Left lung (tissue), 10 donors: ENCODE results near the gene CACNG7. TPM values are rescaled to one million over a fixed set of nuclear protein-coding genes. Genes with fewer than 3 reads are reported as not detected.

Experiments
- ATAC-seq: fragments of 200-7000 bp; cut with Tn5 transposase; one replicate; pipeline ENCODE4 v1.9.1; 2020; ENCODE audit warnings: moderate library complexity
- DNase-seq, 4 donors: peaks; one replicate each; pipeline ENCODE4 v3.0.0-alpha.2; 2013 to 2020
- H3K27ac ChIP-seq, 2 donors: fragments of 200-600 bp; sonication (generic) in 1 of 2; one replicate each; pipeline versions ENCODE4 v1.5.0 to v1.8.0; 2020 to 2021
- H3K27me3 ChIP-seq, 2 donors: fragments of 200-600 bp; sonication (generic) in 1 of 2; one replicate each; pipeline versions ENCODE4 v1.5.0 to v1.8.0; 2020 to 2021
- H3K36me3 ChIP-seq, 2 donors: fragments of 200-600 bp; sonication (generic) in 1 of 2; one replicate each; pipeline versions ENCODE4 v1.5.0 to v1.8.0; 2020 to 2021
- H3K4me1 ChIP-seq, 2 donors: fragments of 200-600 bp; one replicate each; pipeline ENCODE4 v1.8.0; 2021
- H3K4me3 ChIP-seq, 2 donors: fragments of 200-600 bp; sonication (generic) in 1 of 2; one replicate each; pipeline versions ENCODE4 v1.5.0 to v1.8.0; 2020 to 2021; ENCODE audit warnings: mild to moderate bottlenecking in 1 of 2
- H3K9me3 ChIP-seq, 2 donors: fragments of 200-600 bp; sonication (generic) in 1 of 2; one replicate each; pipeline versions ENCODE4 v1.5.0 to v1.8.0; 2020 to 2021
- intact Hi-C, 2 donors: fragments of 100-400 bp; cut with DNase I; formaldehyde crosslinking; loops; one replicate each; pipeline versions ENCODE4 v1.11.2 to v1.14.2; 2022
- polyA plus RNA-seq, 6 donors: library from polyadenylated mRNA; unstranded; fragments of 120-200 nt; gene quantifications; one replicate each; pipeline ENCODE4 v1.2.1, GENCODE V29; 2013; ENCODE audit not compliant: insufficient read length in 6 of 6
- total RNA-seq, 2 donors: library from RNA; stranded (reverse); fragmentation: NEBNext Ultra II Directional; extraction: Animal tissue kit (Norgen Biotek cat#: 25700); gene quantifications; one replicate each; pipeline ENCODE4 v1.2.1, GENCODE V29; 2021
- TF ChIP-seq, protein P1 (sequence below), 2 donors: fragments of 200-600 bp; sonication (generic) in 1 of 2; IDR thresholded peaks; one replicate each; pipeline versions ENCODE4 v1.5.0 to v1.8.0; 2021; ENCODE audit warnings: antibody characterized with exemption in 2 of 2
- donor health status: DM: no; HTN: yes; CAD: no.
- donor health status: DM: no; HTN: no; CAD: no.

The CACNG7 gene
- total and polyA plus RNA-seq, 8 donors: 0.06 TPM; not detected in 7

DNA sequence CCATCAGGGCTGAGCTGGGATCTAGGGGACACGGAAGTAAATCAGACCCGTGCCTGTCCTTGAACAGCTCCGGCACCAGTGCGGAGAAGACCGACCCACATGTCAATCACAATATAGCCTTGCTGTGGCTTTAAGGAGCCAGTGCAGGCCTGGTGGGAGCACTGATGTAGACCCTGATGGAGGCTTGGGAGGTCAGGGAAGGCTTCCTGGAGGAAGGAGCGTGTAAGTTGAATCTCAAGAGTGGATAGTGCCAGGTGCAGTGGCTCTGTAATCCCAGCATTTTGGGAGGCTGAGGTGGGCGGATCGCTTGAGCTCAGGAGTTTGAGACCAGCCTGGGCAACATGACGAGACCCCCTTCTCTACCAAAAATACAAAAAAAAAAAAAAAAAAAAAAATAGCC is 42.9 kb downstream of the CACNG7 start:
- TF ChIP-seq, protein P1, sequence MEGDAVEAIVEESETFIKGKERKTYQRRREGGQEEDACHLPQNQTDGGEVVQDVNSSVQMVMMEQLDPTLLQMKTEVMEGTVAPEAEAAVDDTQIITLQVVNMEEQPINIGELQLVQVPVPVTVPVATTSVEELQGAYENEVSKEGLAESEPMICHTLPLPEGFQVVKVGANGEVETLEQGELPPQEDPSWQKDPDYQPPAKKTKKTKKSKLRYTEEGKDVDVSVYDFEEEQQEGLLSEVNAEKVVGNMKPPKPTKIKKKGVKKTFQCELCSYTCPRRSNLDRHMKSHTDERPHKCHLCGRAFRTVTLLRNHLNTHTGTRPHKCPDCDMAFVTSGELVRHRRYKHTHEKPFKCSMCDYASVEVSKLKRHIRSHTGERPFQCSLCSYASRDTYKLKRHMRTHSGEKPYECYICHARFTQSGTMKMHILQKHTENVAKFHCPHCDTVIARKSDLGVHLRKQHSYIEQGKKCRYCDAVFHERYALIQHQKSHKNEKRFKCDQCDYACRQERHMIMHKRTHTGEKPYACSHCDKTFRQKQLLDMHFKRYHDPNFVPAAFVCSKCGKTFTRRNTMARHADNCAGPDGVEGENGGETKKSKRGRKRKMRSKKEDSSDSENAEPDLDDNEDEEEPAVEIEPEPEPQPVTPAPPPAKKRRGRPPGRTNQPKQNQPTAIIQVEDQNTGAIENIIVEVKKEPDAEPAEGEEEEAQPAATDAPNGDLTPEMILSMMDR (IDR thresholded peaks at IDR 0.05): no peak
- Histone ChIP-seq H3K4me1 (no peaks in the 10 kb centered on the region), H3K9me3 (peaks cover 0 to 3% of the 10 kb centered on the region in 2 donors), H3K27me3 (peaks cover under 1 to 95% of the 10 kb centered on the region in 2 donors), H3K36me3 (no peaks in the 10 kb centered on the region), H3K4me3 (no peak overlapping the region), H3K27ac (no peak overlapping the region)
- ATAC-seq (no peak), DNase-seq (no peak)
- intact Hi-C loops: no loop called here

- H3K36me3 ChIP-seq: no peaks in the 10 kb centered on the region
- ATAC-seq: no peak
- peaks cover 0 to 3% of the 10 kb centered on the region in 2 donors for H3K9me3 ChIP-seq
- H3K4me3 ChIP-seq: no peak overlapping the region
- H3K27ac ChIP-seq: no peak overlapping the region
- no peak for DNase-seq
- H3K27me3 ChIP-seq: peaks cover 14 to 96% of the 10 kb centered on the region in 2 donors
- intact Hi-C loops: no loop called here
- no peaks in the 10 kb centered on the region for H3K4me1 ChIP-seq
- TF ChIP-seq, protein P1 (IDR thresholded peaks at IDR 0.05): no peak
Observed at GRCh38 chr19:53953383-53953782, 44.3 kb downstream of the CACNG7 start.

DNA sequence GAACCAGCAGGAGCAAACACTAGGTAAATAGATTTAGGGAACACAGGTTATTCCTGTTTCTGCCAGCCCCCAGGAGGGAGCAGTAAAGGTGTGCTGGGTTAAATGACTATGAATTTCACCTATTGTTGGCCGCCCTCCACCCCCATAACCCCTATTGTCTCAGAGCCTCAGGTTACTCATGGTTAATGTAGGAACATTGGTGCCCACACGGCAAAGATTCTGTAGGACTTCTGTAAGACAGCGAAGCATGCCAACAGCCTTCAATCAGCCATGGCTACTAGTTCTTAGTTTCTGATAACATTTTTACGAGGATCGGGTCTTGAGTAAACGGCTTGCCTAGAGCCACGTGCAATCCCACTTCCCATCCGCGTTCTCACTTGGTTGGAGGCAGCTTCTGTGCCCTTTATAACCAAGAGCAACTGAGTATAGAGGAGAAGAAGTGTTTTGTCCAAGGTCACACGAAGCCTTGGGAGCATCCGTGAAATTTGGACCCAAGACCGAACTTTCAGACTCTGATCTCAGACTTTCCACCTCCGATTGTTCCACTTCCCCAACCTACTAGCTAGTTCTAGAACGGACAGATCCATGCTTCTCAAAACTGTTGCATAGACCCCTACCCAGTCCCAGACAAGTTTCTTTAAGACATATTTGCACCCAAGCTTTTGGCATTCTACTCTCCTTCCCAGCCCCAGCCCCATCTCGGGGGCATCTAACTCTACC is 48.5 kb downstream of the CACNG7 start:
- H3K4me1 ChIP-seq: no peaks in the 10 kb centered on the region
- no peak overlapping the region for H3K27ac ChIP-seq
- H3K9me3 ChIP-seq: peaks cover 0 to 3% of the 10 kb centered on the region in 2 donors
- no peak for DNase-seq
- ATAC-seq: no peak
- TF ChIP-seq, protein P1 (IDR thresholded peaks at IDR 0.05): no peak
- no peak overlapping the region for H3K4me3 ChIP-seq
- H3K27me3 ChIP-seq: peaks cover 39 to 97% of the 10 kb centered on the region in 2 donors
- intact Hi-C loops: no loop called here
- no peaks in the 10 kb centered on the region for H3K36me3 ChIP-seq

GRCh38 chr19:53958168-53958571 is 49.1 kb downstream of the CACNG7 start:
- DNase-seq (no peak), ATAC-seq (no peak)
- peaks cover 45 to 97% of the 10 kb centered on the region in 2 donors for H3K27me3 ChIP-seq
- TF ChIP-seq, protein P1 (IDR thresholded peaks at IDR 0.05): no peak
- H3K9me3 ChIP-seq: peaks cover 0 to 3% of the 10 kb centered on the region in 2 donors
- no peak overlapping the region for H3K4me3 ChIP-seq
- no peaks in the 10 kb centered on the region for H3K36me3 ChIP-seq
- H3K4me1 ChIP-seq: no peaks in the 10 kb centered on the region
- H3K27ac ChIP-seq: no peak overlapping the region
- intact Hi-C loops: no loop called here

DNA sequence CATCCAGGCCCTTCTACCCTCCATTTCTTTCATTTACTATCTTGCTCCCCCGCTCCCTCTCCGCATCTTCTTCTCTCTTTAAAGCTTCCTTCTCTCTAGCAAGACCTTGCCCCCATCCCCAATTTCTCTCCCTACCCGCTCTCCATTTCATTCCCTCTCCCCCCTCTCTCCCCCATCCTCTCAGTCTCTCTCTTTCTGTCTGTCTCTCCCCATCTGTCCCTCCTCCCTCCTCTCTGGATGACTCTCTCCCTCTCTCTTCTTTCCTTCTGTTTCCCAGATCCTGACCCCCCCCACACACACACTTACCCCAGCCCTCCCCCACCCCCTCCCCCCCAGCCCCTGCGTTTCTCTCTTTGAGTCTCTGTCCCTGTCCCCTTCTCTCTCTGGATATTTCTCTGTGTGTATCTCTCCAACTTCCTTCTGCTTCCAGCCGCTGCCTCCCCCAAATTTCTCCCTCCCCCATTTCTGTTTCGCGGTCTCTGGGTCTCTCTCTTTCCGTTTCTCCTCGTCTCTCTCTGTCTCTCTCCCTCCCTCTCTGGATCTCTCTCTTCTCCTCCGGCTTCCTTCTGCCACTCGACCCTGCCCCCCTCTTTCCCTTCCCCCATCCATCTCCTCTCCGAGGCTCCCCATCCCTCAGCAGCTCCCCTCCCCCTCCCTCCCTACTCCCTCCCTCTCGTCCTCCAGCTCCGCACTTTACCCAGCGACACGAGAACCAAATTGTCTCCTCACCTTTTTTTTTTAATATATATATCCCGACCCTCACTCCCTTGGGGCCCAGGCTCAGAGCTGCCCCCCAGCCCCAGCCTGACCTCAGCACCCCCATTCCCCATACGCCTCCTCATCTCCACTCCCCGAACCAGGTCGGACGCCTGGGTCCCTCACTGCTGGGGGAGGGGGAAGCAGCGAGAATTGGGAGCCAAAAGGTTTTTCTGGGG is 50.0 kb downstream of the CACNG7 start:
- no peak for DNase-seq
- Histone ChIP-seq H3K9me3 (no peaks in the 10 kb centered on the region), H3K4me1 (no peaks in the 10 kb centered on the region), H3K4me3 (no peak overlapping the region), H3K36me3 (no peaks in the 10 kb centered on the region), H3K27ac (no peak overlapping the region), H3K27me3 (peaks cover 53 to 97% of the 10 kb centered on the region in 2 donors)
- intact Hi-C loops: no loop called here
- ATAC-seq: no peak
- TF ChIP-seq, protein P1 (IDR thresholded peaks at IDR 0.05): no peak
